Measurements from ENCODE around the gene TRIM33. TPM values are rescaled to one million over a fixed set of nuclear protein-coding genes. Genes with fewer than 3 reads are reported as not detected.

The TRIM33 gene
- polyA plus RNA-seq, 1 experiment, result 12.2 TPM

- H3K27me3 ChIP-seq (ENCODE audit: control insufficient read depth, insufficient read depth, low read length), result no peaks in the 10 kb centered on the region
- H3K36me3 ChIP-seq (ENCODE audit: control insufficient read depth, insufficient read depth, low read length), result no peaks in the 10 kb centered on the region
- ChIA-PET CTCF (interaction anchor here (0.8 to 1.3 kb wide), 2 partner anchors 161 to 162 kb away, joined by 3 to 4 read pairs; no protein-coding TSS in a partner anchor), POLR2A (no interaction called here)
- no peak for TF ChIP-seq CTCF (IDR thresholded peaks at IDR 0.05; ENCODE audit: insufficient read depth, low read depth, low read length)
- no peak overlapping the region for H3K4me3 ChIP-seq (ENCODE audit: low read depth, low read length)
- DNase-seq (ENCODE audit: low read depth), result no peak
Observed at GRCh38 chr1:114507513-114507912, 3.5 kb downstream of the TRIM33 start.

- Histone ChIP-seq H3K27me3 (ENCODE audit: control insufficient read depth, insufficient read depth, low read length) (no peaks in the 10 kb centered on the region), H3K4me3 (ENCODE audit: low read depth, low read length) (no peak overlapping the region), H3K36me3 (ENCODE audit: control insufficient read depth, insufficient read depth, low read length) (no peaks in the 10 kb centered on the region)
- CTCF ChIA-PET, result no interaction called here
- POLR2A ChIA-PET, result no interaction called here
- DNase-seq (ENCODE audit: low read depth), result no peak
- TF ChIP-seq CTCF (IDR thresholded peaks at IDR 0.05; ENCODE audit: insufficient read depth, low read depth, low read length), result no peak
Observed at GRCh38 chr1:114505148-114505561, 5.8 kb downstream of the TRIM33 start.

DNA sequence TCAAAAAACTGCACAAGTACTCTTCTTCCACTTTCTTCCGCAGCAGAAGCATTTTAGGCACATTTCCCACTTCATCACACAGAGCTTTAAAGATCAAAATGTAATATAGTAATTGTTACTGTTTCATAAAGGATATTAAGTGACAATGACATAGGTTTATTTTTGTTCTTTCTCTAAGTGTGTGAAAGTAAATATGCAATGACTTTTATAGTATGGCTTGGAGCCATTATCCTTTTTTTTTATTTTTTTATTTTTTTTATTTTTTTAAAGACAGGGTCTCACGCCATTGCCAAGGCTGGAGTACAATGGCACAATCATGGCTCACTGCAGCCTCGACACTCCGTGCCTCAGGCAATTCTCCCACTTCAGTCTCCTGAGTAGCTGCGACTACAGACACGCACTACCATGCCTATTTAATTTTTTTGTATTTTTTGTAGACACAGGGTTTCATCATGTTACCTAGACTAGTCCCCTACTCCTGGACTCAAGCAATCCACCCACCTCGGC lies 7.0 kb downstream of the TRIM33 start:
- CTCF ChIA-PET, result interaction anchor here (1.0 kb wide), 1 partner anchor 495 kb away, joined by 3 read pairs; no protein-coding TSS in a partner anchor

GRCh38 chr1:114502080-114502479 lies 8.9 kb downstream of the TRIM33 start:
- CTCF ChIA-PET, result no interaction called here
- H3K36me3 ChIP-seq (ENCODE audit: control insufficient read depth, insufficient read depth, low read length), result no peaks in the 10 kb centered on the region
- H3K4me3 ChIP-seq (ENCODE audit: low read depth, low read length), result no peak overlapping the region
- POLR2A ChIA-PET, result no interaction called here
- no peaks in the 10 kb centered on the region for H3K27me3 ChIP-seq (ENCODE audit: control insufficient read depth, insufficient read depth, low read length)
- no peak for DNase-seq (ENCODE audit: low read depth)
- no peak for TF ChIP-seq CTCF (IDR thresholded peaks at IDR 0.05; ENCODE audit: insufficient read depth, low read depth, low read length)

More for the DNA sequence above, 7.0 kb downstream of the TRIM33 start:
- Histone ChIP-seq H3K36me3 (ENCODE audit: control insufficient read depth, insufficient read depth, low read length) (no peaks in the 10 kb centered on the region), H3K4me3 (ENCODE audit: low read depth, low read length) (no peak overlapping the region), H3K27me3 (ENCODE audit: control insufficient read depth, insufficient read depth, low read length) (no peaks in the 10 kb centered on the region)
- POLR2A ChIA-PET, result no interaction called here
- DNase-seq (ENCODE audit: low read depth), result no peak
- TF ChIP-seq CTCF (IDR thresholded peaks at IDR 0.05; ENCODE audit: insufficient read depth, low read depth, low read length), result no peak

DNA sequence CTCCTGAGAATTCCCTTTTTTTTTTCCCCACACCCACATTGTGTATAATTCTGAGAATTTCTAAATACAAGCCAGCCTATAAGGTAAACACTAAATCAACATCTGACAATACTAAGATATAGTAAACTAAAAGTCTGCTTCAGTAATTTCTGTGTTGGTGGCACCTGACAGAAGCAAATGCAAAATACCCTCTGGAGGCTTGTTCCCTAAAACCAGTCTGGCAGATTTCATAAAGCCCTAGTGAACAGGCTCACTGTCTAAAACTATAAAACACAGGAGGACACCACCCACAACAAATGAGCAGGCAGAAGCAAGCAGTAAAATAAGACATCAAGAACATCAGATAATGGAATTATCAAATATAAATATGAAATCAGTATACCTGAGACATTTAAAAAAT lies 11.5 kb downstream of the TRIM33 start:
- POLR2A ChIA-PET, result no interaction called here
- no peak overlapping the region for H3K4me3 ChIP-seq (ENCODE audit: low read depth, low read length)
- H3K27me3 ChIP-seq (ENCODE audit: control insufficient read depth, insufficient read depth, low read length), result no peaks in the 10 kb centered on the region
- H3K36me3 ChIP-seq (ENCODE audit: control insufficient read depth, insufficient read depth, low read length), result no peaks in the 10 kb centered on the region
- CTCF ChIA-PET, result no interaction called here
- no peak for DNase-seq (ENCODE audit: low read depth)
- TF ChIP-seq CTCF (IDR thresholded peaks at IDR 0.05; ENCODE audit: insufficient read depth, low read depth, low read length), result no peak
